Occipital lobe (tissue), 1 donor: ENCODE results near the gene NUDT16. TPM values are rescaled to one million over a fixed set of nuclear protein-coding genes. Genes with fewer than 3 reads are reported as not detected.

ENCODE experiments used
- total RNA-seq: library from RNA; depleted of rRNA; stranded (reverse); fragments of >200 nt; gene quantifications from one replicate; pipeline ENCODE4 v1.2.3, GENCODE V29; 2014

NUDT16 gene
- total RNA-seq, 1 donor from 2014 or later = 15.9 TPM

Other genes with a start within 250 kb of the NUDT16 start
- 112 TPM for gene MRPL3, start 121.2 kb downstream of the NUDT16 start, total RNA-seq